ENCODE measurements around the gene FLNC. TPM values are rescaled to one million over a fixed set of nuclear protein-coding genes. Genes with fewer than 3 reads are reported as not detected.

The FLNC gene
- total RNA-seq, 1 experiment from 2014 or later = 0.42 TPM

GRCh38 chr7:128892521-128893250 is 62.5 kb downstream of the FLNC start:
- no TSS peak for BruUV-seq (replicated peaks)
- TF ChIP-seq CTCF (IDR thresholded peaks at IDR 0.05; ENCODE audit: unreplicated experiment) = no peak
- no peaks in the 10 kb centered on the region for H3K9me3 Mint-ChIP-seq (ENCODE audit: low read depth, unreplicated experiment)
- no peaks in the 10 kb centered on the region for H3K27me3 Mint-ChIP-seq (ENCODE audit: unreplicated experiment)
- peaks cover 46% of the 10 kb centered on the region for H3K36me3 Mint-ChIP-seq (ENCODE audit: insufficient read depth, unreplicated experiment)
- peak overlapping the region; percentile 57 for H3K4me3 Mint-ChIP-seq (ENCODE audit: low read depth, unreplicated experiment)
- peak; percentile 49 for DNase-seq
- intact Hi-C loops (cut with micrococcal nuclease; ENCODE audit: unreplicated experiment) = no loop called here
- H3K27ac Mint-ChIP-seq (ENCODE audit: unreplicated experiment) = peak overlapping the region; percentile 52
- peaks cover 15% of the 10 kb centered on the region for H3K4me1 Mint-ChIP-seq (ENCODE audit: low read depth, unreplicated experiment)
- CTCF ChIA-PET = interaction anchor here (0.6 to 1.2 kb wide), 2 partner anchors 9 to 15 kb away, joined by 3 read pairs; no protein-coding TSS in a partner anchor

DNA sequence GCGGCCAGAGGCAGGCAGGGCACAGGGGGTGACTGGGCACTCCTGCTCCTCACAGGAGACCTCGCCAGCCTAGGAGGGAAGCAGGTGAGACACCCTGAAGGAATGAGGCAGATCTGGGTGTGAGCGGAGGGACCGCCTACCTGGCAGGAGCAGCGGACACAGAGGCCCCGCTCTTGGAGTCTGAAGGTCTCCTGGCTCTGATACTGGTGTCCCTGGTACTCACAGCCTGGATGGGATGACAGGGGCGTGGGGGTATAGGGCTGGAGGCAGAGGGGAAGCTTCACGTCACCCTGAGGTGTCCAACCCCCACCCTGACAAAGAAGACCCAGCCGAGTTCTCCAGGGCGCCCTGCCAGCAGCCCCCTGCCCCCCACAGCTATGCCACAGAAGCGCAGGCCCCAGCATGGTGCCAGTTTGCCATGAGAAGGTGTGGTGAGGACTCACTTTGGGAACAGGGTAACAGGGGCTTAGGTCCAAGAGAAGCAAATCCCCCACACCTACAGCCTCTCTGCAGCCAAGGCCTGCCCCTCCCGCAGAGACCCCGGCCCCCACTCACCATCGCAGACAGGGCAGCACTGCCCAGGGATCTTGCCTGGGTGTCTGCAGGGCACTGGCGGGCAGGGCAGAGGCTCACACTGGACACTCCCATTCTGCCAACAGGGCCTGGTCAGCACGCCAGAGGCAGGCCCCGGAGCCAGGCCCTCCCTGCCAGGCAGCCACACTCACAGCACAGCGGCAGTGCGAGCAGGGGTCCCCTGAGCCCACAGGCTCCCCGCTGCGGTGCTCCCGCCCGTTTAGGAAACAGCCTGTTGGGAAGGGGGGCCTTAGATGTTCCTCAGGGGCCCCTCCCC is 63.3 kb downstream of the FLNC start:
- peak; percentile 92 for DNase-seq
- intact Hi-C loops (cut with micrococcal nuclease; ENCODE audit: unreplicated experiment) = no loop called here
- Mint-ChIP-seq H3K27ac (ENCODE audit: unreplicated experiment) (peak overlapping the region; percentile 52), H3K9me3 (ENCODE audit: low read depth, unreplicated experiment) (no peaks in the 10 kb centered on the region), H3K4me1 (ENCODE audit: low read depth, unreplicated experiment) (peaks cover 15% of the 10 kb centered on the region), H3K4me3 (ENCODE audit: low read depth, unreplicated experiment) (peak overlapping the region; percentile 57), H3K36me3 (ENCODE audit: insufficient read depth, unreplicated experiment) (peaks cover 46% of the 10 kb centered on the region), H3K27me3 (ENCODE audit: unreplicated experiment) (no peaks in the 10 kb centered on the region)
- CTCF ChIA-PET = interaction anchor here (0.6 to 1.2 kb wide), 3 partner anchors 10 to 15 kb away, joined by 3 read pairs; no protein-coding TSS in a partner anchor
- TF ChIP-seq CTCF (IDR thresholded peaks at IDR 0.05; ENCODE audit: unreplicated experiment) = no peak
- TSS peak; percentile 62 for BruUV-seq (replicated peaks)

DNA sequence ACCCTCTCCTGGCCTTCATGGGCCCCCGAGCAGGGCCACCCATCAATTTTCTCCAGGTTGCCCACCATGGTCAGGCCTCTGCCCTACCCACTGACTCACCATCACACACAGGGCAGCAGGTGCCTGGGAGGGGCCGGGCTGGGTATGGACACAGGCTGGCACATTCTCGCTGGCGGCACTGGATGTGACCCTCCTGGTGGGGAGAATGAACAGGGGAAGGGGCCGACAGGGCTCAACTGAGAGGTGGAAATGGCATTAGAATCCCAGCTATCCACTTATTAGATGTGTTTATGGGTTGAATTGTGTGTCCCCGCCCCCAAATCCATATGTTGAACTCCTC is 63.9 kb downstream of the FLNC start:
- H3K27ac Mint-ChIP-seq (ENCODE audit: unreplicated experiment) = no peak overlapping the region
- no peaks in the 10 kb centered on the region for H3K9me3 Mint-ChIP-seq (ENCODE audit: low read depth, unreplicated experiment)
- DNase-seq = no peak
- intact Hi-C loops (cut with micrococcal nuclease; ENCODE audit: unreplicated experiment) = no loop called here
- no TSS peak for BruUV-seq (replicated peaks)
- H3K4me3 Mint-ChIP-seq (ENCODE audit: low read depth, unreplicated experiment) = no peak overlapping the region
- peaks cover 15% of the 10 kb centered on the region for H3K4me1 Mint-ChIP-seq (ENCODE audit: low read depth, unreplicated experiment)
- H3K27me3 Mint-ChIP-seq (ENCODE audit: unreplicated experiment) = no peaks in the 10 kb centered on the region
- TF ChIP-seq CTCF (IDR thresholded peaks at IDR 0.05; ENCODE audit: unreplicated experiment) = no peak
- peaks cover 46% of the 10 kb centered on the region for H3K36me3 Mint-ChIP-seq (ENCODE audit: insufficient read depth, unreplicated experiment)
- CTCF ChIA-PET = interaction anchor here (0.6 kb wide), 1 partner anchor 12 kb away, joined by 3 read pairs; no protein-coding TSS in a partner anchor

DNA sequence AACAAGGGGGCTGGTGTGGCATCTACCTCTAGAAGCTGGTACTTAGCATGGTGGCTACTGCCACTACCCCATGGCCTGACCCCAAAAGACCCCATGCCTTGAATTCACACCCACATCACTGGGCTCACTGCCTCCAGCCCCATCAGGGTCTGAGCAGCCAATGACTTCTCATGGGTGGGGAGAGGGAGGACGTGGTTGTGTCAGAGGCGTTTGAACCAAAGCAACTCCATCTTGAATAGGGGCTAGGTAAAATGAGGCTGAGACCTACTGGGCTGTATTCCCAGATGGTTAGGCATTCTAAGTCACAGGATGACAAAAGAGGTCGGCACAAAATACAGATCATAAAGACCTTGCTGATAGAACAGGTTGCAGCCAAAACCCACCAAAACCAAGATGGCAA is 65.1 kb downstream of the FLNC start:
- Mint-ChIP-seq H3K4me1 (ENCODE audit: low read depth, unreplicated experiment) (peaks cover 15% of the 10 kb centered on the region), H3K9me3 (ENCODE audit: low read depth, unreplicated experiment) (no peaks in the 10 kb centered on the region), H3K4me3 (ENCODE audit: low read depth, unreplicated experiment) (no peak overlapping the region), H3K27me3 (ENCODE audit: unreplicated experiment) (no peaks in the 10 kb centered on the region), H3K36me3 (ENCODE audit: insufficient read depth, unreplicated experiment) (peaks cover 35% of the 10 kb centered on the region), H3K27ac (ENCODE audit: unreplicated experiment) (no peak overlapping the region)
- BruUV-seq (replicated peaks) = no TSS peak
- DNase-seq = no peak
- CTCF ChIA-PET = no interaction called here
- TF ChIP-seq CTCF (IDR thresholded peaks at IDR 0.05; ENCODE audit: unreplicated experiment) = no peak
- intact Hi-C loops (cut with micrococcal nuclease; ENCODE audit: unreplicated experiment) = no loop called here
